H9 (cell line): Measurements from ENCODE around the gene KLHDC3. TPM values are rescaled to one million over a fixed set of nuclear protein-coding genes. Genes with fewer than 3 reads are reported as not detected.

ENCODE experiments used
- DNase-seq: peaks from one replicate; pipeline ENCODE4 v3.0.0-alpha.2; 2017
- H2AFZ ChIP-seq: one replicate; pipeline ENCODE4 v1.6.1; 2013; ENCODE audit warnings: mild to moderate bottlenecking, low read length, control low read depth, moderate library complexity
- H2AK5ac ChIP-seq: 2 replicates; pipeline ENCODE4 v1.6.1; 2013; ENCODE audit warnings: low read length, control low read depth, mixed read lengths; ENCODE audit not compliant: insufficient read length
- H2BK120ac ChIP-seq: one replicate; pipeline ENCODE4 v1.6.1; 2013; ENCODE audit warnings: low read depth, mild to moderate bottlenecking, low read length, control low read depth, inconsistent platforms; ENCODE audit not compliant: poor library complexity, severe bottlenecking
- H2BK12ac ChIP-seq: 2 replicates; pipeline ENCODE4 v1.6.1; 2013; ENCODE audit warnings: low read length, control low read depth, mixed read lengths, low read depth; ENCODE audit not compliant: insufficient read length
- H2BK15ac ChIP-seq: 2 replicates; pipeline ENCODE4 v1.6.1; 2013; ENCODE audit warnings: low read depth, low read length, control low read depth
- H2BK20ac ChIP-seq: one replicate; pipeline ENCODE4 v1.6.1; 2013; ENCODE audit warnings: low read depth, mild to moderate bottlenecking, low read length, control low read depth, inconsistent platforms; ENCODE audit not compliant: poor library complexity, severe bottlenecking
- H2BK5ac ChIP-seq: 2 replicates; pipeline ENCODE4 v1.6.1; 2013; ENCODE audit warnings: low read length, control low read depth, mixed read lengths; ENCODE audit not compliant: insufficient read length
- H3K14ac ChIP-seq: 2 replicates; pipeline ENCODE4 v1.6.1; 2013; ENCODE audit warnings: low read length, control low read depth; ENCODE audit not compliant: insufficient read depth
- H3K18ac ChIP-seq: 2 replicates; pipeline ENCODE4 v1.6.1; 2013; ENCODE audit warnings: low read depth, mild to moderate bottlenecking, mixed read lengths, low read length, control low read depth; ENCODE audit not compliant: insufficient read length
- H3K23ac ChIP-seq: 2 replicates; pipeline ENCODE4 v1.6.1; 2013; ENCODE audit warnings: low read length, control low read depth, mixed read lengths, low read depth; ENCODE audit not compliant: insufficient read length
- H3K23me2 ChIP-seq: 2 replicates; pipeline ENCODE4 v1.6.1; 2013; ENCODE audit warnings: low read depth, mild to moderate bottlenecking, mixed read lengths, low read length, control low read depth; ENCODE audit not compliant: insufficient read length, poor library complexity, severe bottlenecking
- H3K27ac ChIP-seq: 2 replicates; pipeline ENCODE4 v1.5.1; 2013; ENCODE audit warnings: low read length, control low read depth, mixed read lengths, low read depth; ENCODE audit not compliant: insufficient read length
- H3K27me3 ChIP-seq: 2 replicates; pipeline ENCODE4 v1.6.1; 2013; ENCODE audit warnings: low read length, control low read depth, inconsistent platforms; ENCODE audit not compliant: insufficient read depth
- H3K4ac ChIP-seq: 2 replicates; pipeline ENCODE4 v1.6.1; 2013; ENCODE audit warnings: low read depth, mild to moderate bottlenecking, control low read depth, inconsistent platforms, low read length, moderate library complexity
- H3K4me1 ChIP-seq: 2 replicates; pipeline ENCODE4 v1.6.1; 2013; ENCODE audit warnings: low read length, control low read depth, inconsistent platforms; ENCODE audit not compliant: insufficient read depth
- H3K4me2 ChIP-seq: 2 replicates; pipeline ENCODE4 v1.6.1; 2013; ENCODE audit warnings: low read length, control low read depth, mixed read lengths; ENCODE audit not compliant: insufficient read length, insufficient read depth
- H3K56ac ChIP-seq: 2 replicates; pipeline ENCODE4 v1.6.1; 2013; ENCODE audit warnings: low read depth, mild to moderate bottlenecking, mixed read lengths, low read length, control low read depth; ENCODE audit not compliant: insufficient read length
- H3K79me1 ChIP-seq: 2 replicates; pipeline ENCODE4 v1.6.1; 2013; ENCODE audit warnings: low read depth, mild to moderate bottlenecking, moderate library complexity, low read length, control low read depth, inconsistent platforms; ENCODE audit not compliant: insufficient read depth, poor library complexity, severe bottlenecking
- H3K79me2 ChIP-seq: 2 replicates; pipeline ENCODE4 v1.6.1; 2013; ENCODE audit warnings: low read length, control low read depth, inconsistent platforms; ENCODE audit not compliant: insufficient read depth
- H3K9ac ChIP-seq: 2 replicates; pipeline ENCODE4 v1.6.1; 2013; ENCODE audit warnings: low read length, control low read depth, mixed read lengths; ENCODE audit not compliant: insufficient read length; ENCODE audit errors: extremely low read depth
- H3K9me3 ChIP-seq: one replicate; pipeline ENCODE4 v1.6.1; 2013; ENCODE audit warnings: low read depth, low read length, inconsistent platforms; ENCODE audit not compliant: control insufficient read depth
- H3T11ph ChIP-seq: one replicate; pipeline ENCODE4 v1.6.1; 2013; ENCODE audit warnings: mild to moderate bottlenecking, low read length, control low read depth, inconsistent platforms
- H4K20me1 ChIP-seq: one replicate; pipeline ENCODE4 v1.6.1; 2013; ENCODE audit not compliant: control insufficient read depth, insufficient read length, insufficient read depth
- H4K5ac ChIP-seq: 2 replicates; pipeline ENCODE4 v1.6.1; 2013; ENCODE audit warnings: low read depth, mild to moderate bottlenecking, mixed read lengths, low read length, control low read depth; ENCODE audit not compliant: insufficient read length
- H4K8ac ChIP-seq: replicated peaks from 2 replicates; pipeline ENCODE4 v1.6.1; 2013; ENCODE audit warnings: low read length, control low read depth, mixed read lengths, low read depth; ENCODE audit not compliant: insufficient read length
- H4K91ac ChIP-seq: 2 replicates; pipeline ENCODE4 v1.6.1; 2013; ENCODE audit warnings: low read depth, mild to moderate bottlenecking, moderate library complexity, mixed read lengths, low read length, control low read depth; ENCODE audit not compliant: insufficient read length
- H3K27ac Mint-ChIP-seq, 3 experiments: 2 replicates in 2 of 3; 3 replicates in 1 of 3; pipeline ENCODE4 v1.8.0; 2020 to 2021; ENCODE audit warnings: mixed read lengths in 3 of 3, mild to moderate bottlenecking in 1 of 3, moderate library complexity in 1 of 3
- H3K27me3 Mint-ChIP-seq: 2 replicates; pipeline ENCODE4 v1.8.0; 2021; ENCODE audit warnings: low read depth, mild to moderate bottlenecking, moderate library complexity, mixed read lengths
- H3K36me3 Mint-ChIP-seq, 3 experiments: 2 replicates in 2 of 3; 3 replicates in 1 of 3; pipeline ENCODE4 v1.8.0; 2020 to 2021; ENCODE audit warnings: low read depth in 3 of 3, mixed read lengths in 3 of 3; ENCODE audit not compliant: insufficient read depth in 1 of 3
- H3K4me1 Mint-ChIP-seq, 2 experiments: 2 replicates each; pipeline ENCODE4 v1.8.0; 2020; ENCODE audit warnings: mixed read lengths in 2 of 2
- H3K4me3 Mint-ChIP-seq, 2 experiments: 2 replicates in 1 of 2; 3 replicates in 1 of 2; pipeline ENCODE4 v1.8.0; 2020 to 2021; ENCODE audit warnings: mild to moderate bottlenecking in 2 of 2, mixed read lengths in 2 of 2, moderate library complexity in 1 of 2
- H3K9me3 Mint-ChIP-seq, 2 experiments: 2 replicates in 1 of 2; 3 replicates in 1 of 2; pipeline ENCODE4 v1.8.0; 2020; ENCODE audit warnings: mild to moderate bottlenecking in 2 of 2, mixed read lengths in 2 of 2, moderate library complexity in 1 of 2
- CTCF ChIP-seq: fragments of 200-600 bp; sonication (generic); conservative IDR thresholded peaks from 3 replicates; pipeline ENCODE4 v1.8.0; 2021; ENCODE audit warnings: antibody characterized with exemption, mild to moderate bottlenecking
- WGBS: extraction: QIAGEN DNeasy Blood & Tissue Kit; methylation state at CpG from one replicate; pipeline ENCODE4 v1.1.7; 2013; ENCODE audit warnings: missing lambda C conversion rate, low lambda C conversion rate, mixed read lengths; ENCODE audit not compliant: insufficient read length; ENCODE audit errors: extremely low coverage; 5-methylcytosine and 5-hydroxymethylcytosine counted together
- total RNA-seq: library from RNA; stranded (reverse); gene quantifications from 2 replicates; pipeline ENCODE4 v1.2.1, GENCODE V29; 2021

Gene KLHDC3
- total RNA-seq, 1 experiment from 2014 or later: 146 TPM

DNA sequence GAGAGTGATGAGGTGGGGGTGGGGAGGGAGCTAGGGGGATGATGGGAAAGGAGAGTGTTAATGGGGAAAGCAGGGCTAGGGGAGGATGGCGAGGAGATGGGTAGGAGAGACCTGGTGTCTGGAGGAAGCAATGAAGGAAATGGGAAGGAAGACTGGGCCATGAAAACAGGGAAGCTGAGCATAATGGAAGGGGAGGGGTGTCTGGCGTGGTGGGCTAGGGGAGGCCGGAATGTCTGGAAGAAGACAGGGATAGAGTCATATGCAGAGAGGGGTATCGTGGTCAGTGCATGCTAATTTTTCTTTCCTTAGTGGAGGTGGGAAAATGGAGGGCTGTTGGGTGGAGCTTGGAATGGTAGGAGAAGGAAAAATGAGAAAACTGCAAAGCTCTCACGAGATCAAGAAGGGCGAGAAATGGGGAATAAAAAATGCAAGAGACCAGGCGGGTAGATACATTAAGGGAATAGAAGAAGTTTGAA, 423 bp downstream of the KLHDC3 start:
- H3K4me1 Mint-ChIP-seq: peaks cover 22 to 33% of the 10 kb centered on the region in 2 experiments
- H2BK15ac ChIP-seq: no peak overlapping the region
- TF ChIP-seq CTCF: no peak
- DNase-seq: no peak
- H4K8ac ChIP-seq: no peak overlapping the region
- peaks cover 11% of the 10 kb centered on the region; the same call in 1 of the 2 replicates for H3K79me2 ChIP-seq
- no peaks in the 10 kb centered on the region for H4K20me1 ChIP-seq
- no peak overlapping the region for H3T11ph ChIP-seq
- no peak overlapping the region for H2BK12ac ChIP-seq
- no peak overlapping the region for H2AFZ ChIP-seq
- H3K79me1 ChIP-seq: no peaks in the 10 kb centered on the region
- H2BK5ac ChIP-seq: no peak overlapping the region
- H3K23ac ChIP-seq: no peak overlapping the region
- peak overlapping the region; percentile 92 to 97 for H3K4me3 Mint-ChIP-seq
- H3K4ac ChIP-seq: no peak overlapping the region
- peak overlapping the region; percentile 39 for H3K18ac ChIP-seq
- H3K27ac Mint-ChIP-seq: peak overlapping the region; percentile 56 to 88 (median 84); a peak in 6 of 7 replicates
- H2AK5ac ChIP-seq: no peak overlapping the region
- peaks cover 6% of the 10 kb centered on the region for H3K23me2 ChIP-seq
- H3K27me3 Mint-ChIP-seq: no peaks in the 10 kb centered on the region
- H3K4me1 ChIP-seq: peaks cover 2% of the 10 kb centered on the region; the same call in 1 of the 2 replicates
- H3K56ac ChIP-seq: no peak overlapping the region
- no peaks in the 10 kb centered on the region for H3K27me3 ChIP-seq
- H3K9ac ChIP-seq: peak overlapping the region; percentile 81
- WGBS: no CpG with 5 or more reads among the region's 7 CpGs
- H2BK20ac ChIP-seq: no peak overlapping the region
- peak overlapping the region; percentile 9 for H3K27ac ChIP-seq
- H3K9me3 Mint-ChIP-seq: no peaks in the 10 kb centered on the region; a peak in 1 of 5 replicates
- no peak overlapping the region for H4K5ac ChIP-seq
- peak overlapping the region; percentile 99 for H3K4me2 ChIP-seq
- peak overlapping the region; percentile 26; the same call in 1 of the 2 replicates for H3K14ac ChIP-seq
- H3K36me3 Mint-ChIP-seq: peaks cover 33 to 69% (median 68%) of the 10 kb centered on the region in 3 experiments
- H4K91ac ChIP-seq: no peak overlapping the region
- H3K9me3 ChIP-seq: no peaks in the 10 kb centered on the region
- no peak overlapping the region for H2BK120ac ChIP-seq
